HCT116 (cell line): ENCODE results near the gene ABLIM1. TPM values are rescaled to one million over a fixed set of nuclear protein-coding genes. Genes with fewer than 3 reads are reported as not detected.

Experiments used
- ATAC-seq: fragments of 200-7000 bp; cut with Tn5 transposase; 2 replicates; pipeline ENCODE4 v1.9.1; 2020; ENCODE audit warnings: mild to moderate bottlenecking, moderate library complexity
- BruUV-seq: library from RNA; stranded (reverse); fragments of 400-500 nt; replicated peaks from 2 replicates; lab custom pipeline; 2021; lab: Mats Ljungman, UMichigan
- CTCF ChIA-PET: fragments of 300-600 bp; sonication (Branson Sonifier 250); formaldehyde crosslinking; loops from one replicate; lab custom pipeline; 2021; ENCODE audit warnings: antibody characterized with exemption; lab: Charles Lee
- POLR2A ChIA-PET: fragments of 300-600, 350-600 bp; sonication (Branson Sonifier 250); formaldehyde crosslinking; loops from one replicate; lab custom pipeline; 2021; ENCODE audit warnings: antibody characterized with exemption; lab: Charles Lee
- RAD21 ChIA-PET, 2 experiments: fragments of 300-600 bp; sonication (Branson Sonifier 250); formaldehyde crosslinking; loops; one replicate each; lab custom pipeline; 2023; ENCODE audit warnings: low total read pairs in 2 of 2; ENCODE audit not compliant: uncharacterized antibody in 2 of 2, unreplicated experiment in 2 of 2, low non-redundant PET in 1 of 2; lab: Charles Lee
- DNase-seq: peaks from one replicate; pipeline ENCODE4 v3.0.0-alpha.2; 2010; ENCODE audit warnings: low read depth, low spot score
- H2AFZ ChIP-seq: fragments of 200-600 bp; shearing (Covaris generic), sonication (generic); 2 replicates; pipeline ENCODE4 v1.6.1; 2017; ENCODE audit warnings: low read depth, mixed run types, mixed read lengths, antibody characterized with exemption, low read length; ENCODE audit not compliant: poor library complexity, severe bottlenecking
- H3K27ac ChIP-seq: 2 replicates; pipeline ENCODE4 v1.5.1; 2012; ENCODE audit warnings: low read depth, low read length
- H3K27me3 ChIP-seq: fragments of 200-600 bp; sonication (generic); 2 replicates; pipeline ENCODE4 v1.6.1; 2016; ENCODE audit warnings: mixed run types, low read length, mixed read lengths; ENCODE audit not compliant: insufficient read depth
- H3K36me3 ChIP-seq, 2 experiments: fragments of 200-500 bp in 1 of 2; fragments of 200-600 bp in 1 of 2; sonication (Bioruptor generic) in 1 of 2; sonication (generic) in 1 of 2; 2 replicates each; pipeline versions ENCODE4 v1.5.1 to v1.6.1; 2014 to 2016; ENCODE audit warnings: low read length in 2 of 2, inconsistent platforms in 1 of 2, mixed read lengths in 1 of 2, mixed run types in 1 of 2; ENCODE audit not compliant: insufficient read depth in 2 of 2, control insufficient read depth in 1 of 2
- H3K4me1 ChIP-seq, 2 experiments: fragments of 200-600 bp in 1 of 2; sonication (generic) in 1 of 2; 2 replicates each; pipeline versions ENCODE4 v1.5.1 to v1.6.1; 2012 to 2017; ENCODE audit warnings: low read length in 2 of 2, inconsistent platforms in 1 of 2, mild to moderate bottlenecking in 1 of 2, mixed read lengths in 1 of 2, mixed run types in 1 of 2, moderate library complexity in 1 of 2; ENCODE audit not compliant: insufficient read depth in 2 of 2, control insufficient read depth in 1 of 2
- H3K4me2 ChIP-seq: fragments of 200-600 bp; sonication (generic); 2 replicates; pipeline ENCODE4 v1.6.1; 2017; ENCODE audit warnings: mixed run types, low read length, mixed read lengths
- H3K4me3 ChIP-seq, 2 experiments: fragments of 200-600 bp in 1 of 2; sonication (generic) in 1 of 2; replicated peaks in 1 of 2; 2 replicates each; pipeline ENCODE4 v1.5.1; 2011 to 2016; ENCODE audit warnings: low read length in 2 of 2, control low read depth in 1 of 2, low read depth in 1 of 2, mild to moderate bottlenecking in 1 of 2, mixed read lengths in 1 of 2, mixed run types in 1 of 2
- H3K79me2 ChIP-seq: fragments of 200-600 bp; sonication (generic); 2 replicates; pipeline ENCODE4 v1.6.1; 2017; ENCODE audit warnings: mild to moderate bottlenecking, mixed run types, low read length, moderate library complexity, mixed read lengths; ENCODE audit not compliant: insufficient read depth
- H3K9ac ChIP-seq: fragments of 200-600 bp; sonication (generic); 2 replicates; pipeline ENCODE4 v1.6.1; 2016; ENCODE audit warnings: low read length, mixed read lengths
- H3K9me2 ChIP-seq: fragments of 200-600 bp; sonication (generic), shearing (Covaris generic); 2 replicates; pipeline ENCODE4 v1.6.1; 2017; ENCODE audit warnings: mixed run types, mild to moderate bottlenecking, moderate library complexity; ENCODE audit not compliant: insufficient read depth
- H3K9me3 ChIP-seq, 2 experiments: fragments of 200-500 bp in 1 of 2; fragments of 200-600 bp in 1 of 2; sonication (Bioruptor generic) in 1 of 2; sonication (generic) in 1 of 2; 2 replicates each; pipeline ENCODE4 v1.6.1; 2014 to 2017; ENCODE audit warnings: low read length in 2 of 2, mixed read lengths in 2 of 2, inconsistent platforms in 1 of 2, low read depth in 1 of 2, mild to moderate bottlenecking in 1 of 2, mixed run types in 1 of 2, moderate library complexity in 1 of 2; ENCODE audit not compliant: control insufficient read depth in 1 of 2, insufficient read depth in 1 of 2
- H4K20me1 ChIP-seq: fragments of 200-600 bp; sonication (generic), shearing (Covaris generic); 2 replicates; pipeline ENCODE4 v1.6.1; 2017; ENCODE audit warnings: mixed run types, mild to moderate bottlenecking, moderate library complexity; ENCODE audit not compliant: insufficient read depth
- ELF1 ChIP-seq: IDR thresholded peaks from 2 replicates; pipeline ENCODE4 v1.6.1; 2012; ENCODE audit warnings: low read depth, borderline replicate concordance
- EZH2phosphoT487 ChIP-seq: fragments of 200-600 bp; IDR thresholded peaks from 2 replicates; pipeline ENCODE4 v1.6.1; 2018; ENCODE audit warnings: antibody characterized with exemption, borderline replicate concordance
- JUND ChIP-seq: IDR thresholded peaks from 2 replicates; pipeline ENCODE4 v1.6.1; 2012
- POLR2A ChIP-seq: IDR thresholded peaks from 2 replicates; pipeline ENCODE4 v1.7.0; 2011; ENCODE audit warnings: borderline replicate concordance; ENCODE audit not compliant: insufficient read depth, insufficient read length; ENCODE audit errors: extremely low read depth
- RAD21 ChIP-seq: IDR thresholded peaks from 2 replicates; pipeline ENCODE4 v1.6.1; 2012; ENCODE audit warnings: low read depth, mild to moderate bottlenecking
- SIN3A ChIP-seq: IDR thresholded peaks from 2 replicates; pipeline ENCODE4 v1.6.1; 2012; ENCODE audit warnings: low read depth
- SP1 ChIP-seq: IDR thresholded peaks from 2 replicates; pipeline ENCODE4 v1.6.1; 2012; ENCODE audit warnings: low read depth
- SRF ChIP-seq: IDR thresholded peaks from 2 replicates; pipeline ENCODE4 v1.6.1; 2012; ENCODE audit warnings: low read depth
- TCF7L2 ChIP-seq: IDR thresholded peaks from 2 replicates; pipeline ENCODE4 v1.7.0; 2011; ENCODE audit warnings: borderline replicate concordance, inconsistent platforms; ENCODE audit not compliant: insufficient read depth, insufficient read length; ENCODE audit errors: extremely low read depth
- YY1 ChIP-seq: IDR thresholded peaks from 2 replicates; pipeline ENCODE4 v1.6.1; 2011; ENCODE audit warnings: low read length, low read depth, moderate library complexity, mild to moderate bottlenecking; ENCODE audit not compliant: insufficient replicate concordance; ENCODE audit errors: extremely low read depth
- ZNF274 ChIP-seq: fragments of 200-500 bp; sonication (Bioruptor generic); IDR thresholded peaks from 2 replicates; pipeline ENCODE4 v1.6.1; 2014; ENCODE audit warnings: mild to moderate bottlenecking, low read depth, low read length, inconsistent platforms
- intact Hi-C: fragments of 100-400 bp; cut with micrococcal nuclease; formaldehyde crosslinking; loops from 2 replicates; pipeline ENCODE4 v1.10.0; 2022
- total RNA-seq: library from RNA; stranded (reverse); gene quantifications from one replicate; pipeline ENCODE4 v1.2.1, GENCODE V29; 2021; ENCODE audit not compliant: unreplicated experiment
- TF ChIP-seq, protein P1 (sequence below): IDR thresholded peaks from 2 replicates; pipeline ENCODE4 v1.6.1; 2012; ENCODE audit warnings: low read depth
- TF ChIP-seq, protein P2 (sequence below): IDR thresholded peaks from 2 replicates; pipeline ENCODE4 v1.6.1; 2012
- TF ChIP-seq, protein P3 (sequence below), 3 experiments: fragments of 200-600 bp in 1 of 3; sonication (generic) in 1 of 3; IDR thresholded peaks in 2 of 3; conservative IDR thresholded peaks in 1 of 3; 2 replicates each; pipeline ENCODE4 v1.5.1; 2012 to 2017; ENCODE audit warnings: low read depth in 2 of 3, low read length in 2 of 3, antibody characterized with exemption in 1 of 3, borderline replicate concordance in 1 of 3, control low read depth in 1 of 3, mild to moderate bottlenecking in 1 of 3, mixed read lengths in 1 of 3, mixed run types in 1 of 3, moderate library complexity in 1 of 3; ENCODE audit not compliant: insufficient read depth in 1 of 3

Gene ABLIM1
- total RNA-seq, 1 experiment from 2014 or later = 96.2 TPM

DNA sequence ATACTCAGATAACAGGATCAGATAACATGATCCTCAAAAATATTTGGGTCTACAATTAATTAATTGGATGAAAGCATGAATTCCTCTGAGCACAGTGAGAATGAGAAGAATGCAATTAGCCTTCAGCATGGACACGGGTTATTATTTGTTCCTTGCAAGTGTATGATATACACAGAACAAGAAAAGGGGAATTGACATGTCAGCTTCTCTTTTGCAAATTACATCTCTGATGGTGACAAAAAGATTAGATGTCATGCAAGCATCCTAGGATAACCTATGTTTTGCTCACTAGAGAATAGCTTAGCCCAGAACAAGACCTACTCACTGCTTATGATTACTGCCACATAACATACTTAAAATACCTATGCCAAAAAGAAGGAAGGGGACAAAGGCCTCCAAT, 120.3 kb downstream of the ABLIM1 start:
- no peak overlapping the region for H3K4me2 ChIP-seq
- intact Hi-C loops = no loop called here
- no peaks in the 10 kb centered on the region for H4K20me1 ChIP-seq
- BruUV-seq = no TSS peak
- H3K27ac ChIP-seq = no peak overlapping the region
- no peaks in the 10 kb centered on the region for H3K27me3 ChIP-seq
- TF ChIP-seq SP1 (no peak), ZNF274 (no peak), EZH2phosphoT487 (no peak), JUND (no peak), RAD21 (no peak), SIN3A (no peak), ELF1 (no peak), TCF7L2 (no peak), YY1 (no peak), SRF (no peak), POLR2A (no peak)
- TF ChIP-seq, protein P1, sequence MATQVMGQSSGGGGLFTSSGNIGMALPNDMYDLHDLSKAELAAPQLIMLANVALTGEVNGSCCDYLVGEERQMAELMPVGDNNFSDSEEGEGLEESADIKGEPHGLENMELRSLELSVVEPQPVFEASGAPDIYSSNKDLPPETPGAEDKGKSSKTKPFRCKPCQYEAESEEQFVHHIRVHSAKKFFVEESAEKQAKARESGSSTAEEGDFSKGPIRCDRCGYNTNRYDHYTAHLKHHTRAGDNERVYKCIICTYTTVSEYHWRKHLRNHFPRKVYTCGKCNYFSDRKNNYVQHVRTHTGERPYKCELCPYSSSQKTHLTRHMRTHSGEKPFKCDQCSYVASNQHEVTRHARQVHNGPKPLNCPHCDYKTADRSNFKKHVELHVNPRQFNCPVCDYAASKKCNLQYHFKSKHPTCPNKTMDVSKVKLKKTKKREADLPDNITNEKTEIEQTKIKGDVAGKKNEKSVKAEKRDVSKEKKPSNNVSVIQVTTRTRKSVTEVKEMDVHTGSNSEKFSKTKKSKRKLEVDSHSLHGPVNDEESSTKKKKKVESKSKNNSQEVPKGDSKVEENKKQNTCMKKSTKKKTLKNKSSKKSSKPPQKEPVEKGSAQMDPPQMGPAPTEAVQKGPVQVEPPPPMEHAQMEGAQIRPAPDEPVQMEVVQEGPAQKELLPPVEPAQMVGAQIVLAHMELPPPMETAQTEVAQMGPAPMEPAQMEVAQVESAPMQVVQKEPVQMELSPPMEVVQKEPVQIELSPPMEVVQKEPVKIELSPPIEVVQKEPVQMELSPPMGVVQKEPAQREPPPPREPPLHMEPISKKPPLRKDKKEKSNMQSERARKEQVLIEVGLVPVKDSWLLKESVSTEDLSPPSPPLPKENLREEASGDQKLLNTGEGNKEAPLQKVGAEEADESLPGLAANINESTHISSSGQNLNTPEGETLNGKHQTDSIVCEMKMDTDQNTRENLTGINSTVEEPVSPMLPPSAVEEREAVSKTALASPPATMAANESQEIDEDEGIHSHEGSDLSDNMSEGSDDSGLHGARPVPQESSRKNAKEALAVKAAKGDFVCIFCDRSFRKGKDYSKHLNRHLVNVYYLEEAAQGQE = no peak
- TF ChIP-seq, protein P2, sequence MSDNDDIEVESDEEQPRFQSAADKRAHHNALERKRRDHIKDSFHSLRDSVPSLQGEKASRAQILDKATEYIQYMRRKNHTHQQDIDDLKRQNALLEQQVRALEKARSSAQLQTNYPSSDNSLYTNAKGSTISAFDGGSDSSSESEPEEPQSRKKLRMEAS = no peak
- TF ChIP-seq, protein P3, sequence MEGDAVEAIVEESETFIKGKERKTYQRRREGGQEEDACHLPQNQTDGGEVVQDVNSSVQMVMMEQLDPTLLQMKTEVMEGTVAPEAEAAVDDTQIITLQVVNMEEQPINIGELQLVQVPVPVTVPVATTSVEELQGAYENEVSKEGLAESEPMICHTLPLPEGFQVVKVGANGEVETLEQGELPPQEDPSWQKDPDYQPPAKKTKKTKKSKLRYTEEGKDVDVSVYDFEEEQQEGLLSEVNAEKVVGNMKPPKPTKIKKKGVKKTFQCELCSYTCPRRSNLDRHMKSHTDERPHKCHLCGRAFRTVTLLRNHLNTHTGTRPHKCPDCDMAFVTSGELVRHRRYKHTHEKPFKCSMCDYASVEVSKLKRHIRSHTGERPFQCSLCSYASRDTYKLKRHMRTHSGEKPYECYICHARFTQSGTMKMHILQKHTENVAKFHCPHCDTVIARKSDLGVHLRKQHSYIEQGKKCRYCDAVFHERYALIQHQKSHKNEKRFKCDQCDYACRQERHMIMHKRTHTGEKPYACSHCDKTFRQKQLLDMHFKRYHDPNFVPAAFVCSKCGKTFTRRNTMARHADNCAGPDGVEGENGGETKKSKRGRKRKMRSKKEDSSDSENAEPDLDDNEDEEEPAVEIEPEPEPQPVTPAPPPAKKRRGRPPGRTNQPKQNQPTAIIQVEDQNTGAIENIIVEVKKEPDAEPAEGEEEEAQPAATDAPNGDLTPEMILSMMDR (IDR thresholded peaks at IDR 0.05 in 2 of 3, conservative IDR thresholded peaks at IDR 0.05 in 1 of 3; ENCODE audit: borderline replicate concordance in 1 of 3, insufficient read depth in 1 of 3, low read depth in 2 of 3, low read length in 2 of 3) = no peak
- no peaks in the 10 kb centered on the region for H3K79me2 ChIP-seq
- no peak overlapping the region for H3K9ac ChIP-seq
- H3K4me3 ChIP-seq = no peak overlapping the region
- no peak for DNase-seq
- H3K36me3 ChIP-seq = no peaks in the 10 kb centered on the region
- ChIA-PET POLR2A (no interaction called here), CTCF (no interaction called here), RAD21 (no interaction called here)
- no peak for ATAC-seq
- no peaks in the 10 kb centered on the region for H3K9me2 ChIP-seq
- H2AFZ ChIP-seq = no peak overlapping the region
- H3K9me3 ChIP-seq = no peaks in the 10 kb centered on the region
- H3K4me1 ChIP-seq = peaks cover 0 to 4% of the 10 kb centered on the region in 2 experiments; a peak in 1 of 4 replicates
